Choroid plexus epithelial cell (primary cell): ENCODE measurements around the gene TMEFF2.

Source experiments
- DNase-seq: peaks from one replicate; pipeline ENCODE4 v3.0.0-alpha.2; 2010; ENCODE audit warnings: low read depth
- H3K4me3 ChIP-seq: 2 replicates; pipeline ENCODE4 v1.5.1; 2011; ENCODE audit warnings: low read depth, mild to moderate bottlenecking, control low read depth, low read length, moderate library complexity
- CTCF ChIP-seq: conservative IDR thresholded peaks from 2 replicates; pipeline ENCODE4 v1.5.1; 2011; ENCODE audit warnings: low read depth, mild to moderate bottlenecking, control low read depth, inconsistent platforms, low read length, moderate library complexity

The TMEFF2 gene

DNA sequence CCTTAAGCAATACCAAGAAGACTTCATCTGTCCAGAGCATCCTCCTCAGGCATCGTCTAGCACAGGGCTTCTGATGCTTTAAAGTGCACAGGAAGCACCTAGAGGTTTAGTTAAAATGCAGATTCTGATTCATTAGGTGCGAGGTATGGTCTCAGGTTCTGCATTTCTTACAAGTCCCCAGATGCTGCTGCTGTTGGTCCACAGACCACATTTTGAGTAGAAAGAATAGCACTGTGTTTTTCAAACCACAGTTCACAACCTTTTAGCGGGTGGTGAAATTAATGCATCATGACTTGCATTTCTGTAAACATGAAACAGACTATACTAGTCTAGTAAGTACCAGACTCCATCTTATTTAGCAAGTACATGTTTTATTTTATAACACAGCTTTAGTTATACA lies 134.6 kb downstream of the TMEFF2 start:
- DNase-seq: peak; percentile 18
- TF ChIP-seq CTCF: no peak
- no peak overlapping the region for H3K4me3 ChIP-seq

DNA sequence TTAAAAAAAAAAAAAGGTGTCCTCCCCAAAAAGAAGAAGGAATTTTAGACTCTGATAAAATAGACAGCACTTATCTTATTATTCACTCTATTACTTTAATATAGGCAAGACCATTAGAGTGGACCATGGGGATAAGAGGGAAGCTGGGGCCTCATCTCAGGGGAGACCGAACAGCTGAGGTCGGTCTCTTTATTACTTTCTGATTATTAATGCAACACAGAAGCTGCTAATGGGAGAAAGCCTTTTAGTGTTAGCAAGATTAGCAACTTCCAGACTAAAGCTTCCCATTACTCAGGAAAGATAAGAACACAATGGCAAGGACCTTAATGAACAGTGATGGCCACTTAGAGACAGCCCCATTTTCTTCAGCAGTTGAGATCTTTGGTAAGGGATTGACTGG lies 135.5 kb downstream of the TMEFF2 start:
- no peak overlapping the region for H3K4me3 ChIP-seq
- DNase-seq: no peak
- TF ChIP-seq CTCF: no peak

DNA sequence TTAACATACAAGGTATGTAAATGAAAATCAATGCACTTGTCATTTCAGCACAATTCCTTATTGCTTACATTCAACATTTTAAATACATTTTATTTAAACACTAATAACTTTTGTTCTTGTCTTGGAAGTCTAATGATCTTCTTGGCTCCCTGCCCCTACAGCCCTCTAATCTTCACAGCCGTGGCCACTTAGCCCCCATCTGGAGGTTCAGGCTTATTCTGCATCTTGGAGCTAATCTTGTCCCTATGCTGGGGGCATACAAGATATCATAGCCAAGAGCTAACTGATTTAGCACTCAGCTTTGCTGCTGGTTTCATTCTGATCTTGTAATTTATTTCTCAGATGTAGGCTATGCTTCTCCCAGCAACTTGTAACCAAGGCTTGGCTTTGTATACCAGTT lies 140.8 kb downstream of the TMEFF2 start:
- no peak for TF ChIP-seq CTCF
- no peak overlapping the region for H3K4me3 ChIP-seq
- no peak for DNase-seq

DNA sequence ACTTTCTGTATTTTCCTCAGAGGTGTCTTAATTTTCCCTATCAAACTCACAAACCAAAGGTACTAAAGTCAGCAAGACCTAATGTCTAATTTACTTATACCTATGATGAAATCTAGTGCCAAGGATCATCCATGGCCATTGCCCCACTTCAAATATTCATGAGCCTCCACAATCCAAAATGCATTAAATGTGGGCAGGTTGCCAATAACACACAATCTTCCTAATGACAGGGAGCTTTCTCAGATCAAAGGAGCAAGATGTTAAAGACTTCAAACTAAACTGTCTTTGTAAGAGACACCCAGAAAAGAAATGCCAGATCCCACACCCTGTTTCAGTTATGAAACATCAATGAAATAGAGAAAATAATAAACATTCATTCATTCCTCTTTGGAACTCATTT lies 143.2 kb downstream of the TMEFF2 start:
- TF ChIP-seq CTCF: no peak
- no peak overlapping the region for H3K4me3 ChIP-seq
- DNase-seq: no peak

DNA sequence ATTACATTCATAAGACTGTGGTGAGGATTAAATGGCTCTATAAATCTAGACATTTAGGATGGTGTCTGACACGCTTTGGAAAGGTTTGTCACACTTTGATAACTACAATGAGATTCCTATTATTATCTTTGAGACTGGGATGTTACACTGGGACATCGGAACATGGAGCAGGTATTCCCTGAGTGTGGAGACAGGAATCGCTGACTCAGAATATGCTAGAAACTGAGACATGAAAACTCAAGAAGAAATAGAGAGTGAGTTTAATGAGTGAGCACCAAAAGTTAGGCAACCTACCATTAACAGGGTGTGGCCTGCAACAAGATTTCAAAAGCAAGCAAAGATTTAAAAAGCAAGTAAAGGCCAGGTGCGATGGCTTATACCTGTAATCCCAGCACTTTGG lies 145.4 kb downstream of the TMEFF2 start:
- no peak for DNase-seq
- no peak overlapping the region for H3K4me3 ChIP-seq
- no peak for TF ChIP-seq CTCF

GRCh38 chr2:192047315-192048107 lies 147.2 kb downstream of the TMEFF2 start:
- no peak for TF ChIP-seq CTCF
- no peak for DNase-seq
- H3K4me3 ChIP-seq: no peak overlapping the region

DNA sequence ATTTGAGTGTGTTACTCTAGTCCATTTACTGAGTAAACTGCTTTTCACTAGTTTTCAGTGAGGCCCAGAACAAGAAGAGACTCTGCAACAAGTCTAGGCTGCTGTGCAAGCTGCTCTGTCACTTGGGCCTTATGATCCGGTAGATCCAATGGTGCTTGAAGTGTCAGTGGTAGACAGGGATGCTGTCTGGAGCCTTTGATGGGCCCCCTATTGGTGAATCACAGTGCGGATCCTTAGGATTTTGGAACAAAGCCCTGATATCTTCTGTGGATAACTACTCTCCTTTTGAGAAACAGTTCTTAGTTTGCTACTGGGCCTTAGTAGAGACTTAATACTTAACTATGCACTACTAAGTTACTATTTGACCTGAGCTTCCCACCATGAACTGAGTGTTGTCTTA lies 150.2 kb downstream of the TMEFF2 start:
- no peak overlapping the region for H3K4me3 ChIP-seq
- TF ChIP-seq CTCF: no peak
- DNase-seq: no peak
